HL-60 (cell line): ENCODE data around the gene MYO1B.

Experiments
- DNase-seq, 2 experiments: peaks; one replicate each; pipeline ENCODE4 v3.0.0-alpha.2; 2010 to 2020; ENCODE audit warnings: low read depth in 1 of 2, low spot score in 1 of 2
- H3K27ac ChIP-seq: fragments of 250-450 bp; sonication (Bioruptor Pico); replicated peaks from 2 replicates; pipeline ENCODE4 v1.5.1; 2020; ENCODE audit warnings: mild to moderate bottlenecking, moderate library complexity
- H3K27me3 ChIP-seq: fragments of 250-450 bp; sonication (Bioruptor Pico); 2 replicates; pipeline ENCODE4 v1.5.1; 2021; ENCODE audit warnings: mild to moderate bottlenecking, moderate library complexity; ENCODE audit not compliant: insufficient read depth, poor library complexity, severe bottlenecking
- H3K4me3 ChIP-seq: replicated peaks from 2 replicates; pipeline ENCODE4 v1.5.1; 2011; ENCODE audit warnings: mild to moderate bottlenecking, control low read depth, low read length; ENCODE audit not compliant: insufficient read depth
- CTCF ChIP-seq: IDR thresholded peaks from one replicate; pipeline ENCODE4 v1.5.1; 2011; ENCODE audit warnings: low read length, control low read depth, inconsistent platforms; ENCODE audit not compliant: insufficient read depth
- GABPA ChIP-seq: IDR thresholded peaks from 2 replicates; pipeline ENCODE4 v1.6.1; 2012; ENCODE audit warnings: low read depth
- POLR2AphosphoS5 ChIP-seq: IDR thresholded peaks from 2 replicates; pipeline ENCODE4 v1.6.1; 2012; ENCODE audit warnings: low read depth
- REST ChIP-seq: IDR thresholded peaks from 2 replicates; pipeline ENCODE4 v1.6.1; 2012; ENCODE audit warnings: low read depth; ENCODE audit not compliant: insufficient replicate concordance
- SPI1 ChIP-seq: IDR thresholded peaks from 2 replicates; pipeline ENCODE4 v1.6.1; 2012; ENCODE audit warnings: low read depth, mild to moderate bottlenecking, borderline replicate concordance

Gene MYO1B

DNA sequence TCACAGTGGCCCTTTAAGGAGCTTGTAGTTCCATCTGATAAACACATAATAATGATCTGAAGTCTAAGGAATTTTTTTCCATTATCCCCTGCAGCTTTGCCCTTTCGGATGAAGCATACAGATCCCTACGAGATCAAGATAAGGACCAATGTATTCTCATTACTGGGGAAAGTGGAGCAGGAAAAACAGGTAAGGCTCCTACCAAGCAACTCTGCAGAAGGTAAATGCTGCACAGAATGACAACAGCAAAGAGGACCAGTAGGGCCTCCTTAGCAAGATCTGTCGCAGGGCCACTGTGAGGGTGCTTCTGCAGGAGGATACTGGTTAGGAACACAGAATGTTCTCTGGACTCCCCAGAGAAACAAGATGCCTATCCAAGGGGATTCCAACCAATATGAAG is 84.6 kb downstream of the MYO1B start:
- H3K27ac ChIP-seq = no peak overlapping the region

GRCh38 chr2:191333911-191334357 is 88.7 kb downstream of the MYO1B start:
- Histone ChIP-seq H3K4me3 (no peak overlapping the region), H3K27me3 (peaks cover 3% of the 10 kb centered on the region), H3K27ac (no peak overlapping the region)
- DNase-seq = no peak
- TF ChIP-seq REST (no peak), CTCF (no peak), SPI1 (no peak), GABPA (no peak), POLR2AphosphoS5 (no peak)

More for the DNA sequence above, 84.6 kb downstream of the MYO1B start:
- Histone ChIP-seq H3K4me3 (no peak overlapping the region), H3K27me3 (peaks cover 4% of the 10 kb centered on the region)
- no peak for DNase-seq
- TF ChIP-seq CTCF (no peak), GABPA (no peak), SPI1 (no peak), REST (no peak), POLR2AphosphoS5 (no peak)

GRCh38 chr2:191335875-191336464 is 90.8 kb downstream of the MYO1B start:
- DNase-seq = no peak
- Histone ChIP-seq H3K27ac (no peak overlapping the region), H3K27me3 (peaks cover 3% of the 10 kb centered on the region), H3K4me3 (no peak overlapping the region)
- TF ChIP-seq GABPA (no peak), CTCF (no peak), REST (no peak), SPI1 (no peak), POLR2AphosphoS5 (no peak)
